Stimulated activated CD4-positive, alpha-beta T cell treated with anti-CD3 and anti-CD28 coated beads, Interleukin-4, amount 100 ng/mL, for 4 hours (primary cell): ENCODE measurements around the gene RBL1.
A peak's percentile ranks its signal among the peaks of the same experiment; 100 is the strongest.
"Not testable (repeated sequence)": the region's sequence is repeated elsewhere in the genome, so short reads cannot be mapped to it uniquely, and the experiment has no call there.

Source experiments
- DNase-seq, 2 experiments: peaks; one replicate each; pipeline ENCODE4 v3.0.0-alpha.2; 2020

Gene RBL1

DNA sequence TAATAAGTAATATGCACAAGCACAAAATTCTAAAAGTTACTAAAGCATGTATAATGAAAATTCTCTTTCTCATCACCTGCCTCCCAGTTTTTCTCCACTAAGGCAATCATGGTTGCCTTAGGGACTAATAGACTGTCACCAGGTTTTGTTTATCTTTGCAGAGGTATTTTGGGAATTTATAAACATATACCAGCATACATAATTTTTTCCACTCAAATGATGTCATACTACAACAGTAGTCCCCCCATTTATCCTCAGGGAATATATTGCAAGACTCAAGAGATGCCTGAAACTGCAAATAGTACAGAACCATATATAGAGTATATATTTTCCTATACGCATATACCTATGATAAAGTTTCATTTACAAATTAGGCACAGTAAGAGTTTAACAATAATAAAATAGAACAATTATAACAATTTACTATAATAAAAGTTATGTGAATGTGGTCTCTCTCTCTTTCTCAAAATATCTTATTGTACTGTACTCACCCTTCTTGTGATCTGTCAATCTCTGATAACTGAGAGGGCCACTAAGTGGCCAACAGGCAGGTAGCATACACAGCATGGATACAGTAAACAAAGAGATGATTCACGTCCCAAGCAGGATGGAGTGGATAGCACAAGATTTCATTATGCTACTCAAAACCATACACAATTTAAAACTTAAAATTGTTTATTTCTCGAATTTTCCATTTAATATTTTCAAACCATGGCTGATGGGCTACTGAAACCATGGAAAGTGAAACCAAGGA lies 19.7 kb downstream of the RBL1 start:
- DNase-seq, result no peak

DNA sequence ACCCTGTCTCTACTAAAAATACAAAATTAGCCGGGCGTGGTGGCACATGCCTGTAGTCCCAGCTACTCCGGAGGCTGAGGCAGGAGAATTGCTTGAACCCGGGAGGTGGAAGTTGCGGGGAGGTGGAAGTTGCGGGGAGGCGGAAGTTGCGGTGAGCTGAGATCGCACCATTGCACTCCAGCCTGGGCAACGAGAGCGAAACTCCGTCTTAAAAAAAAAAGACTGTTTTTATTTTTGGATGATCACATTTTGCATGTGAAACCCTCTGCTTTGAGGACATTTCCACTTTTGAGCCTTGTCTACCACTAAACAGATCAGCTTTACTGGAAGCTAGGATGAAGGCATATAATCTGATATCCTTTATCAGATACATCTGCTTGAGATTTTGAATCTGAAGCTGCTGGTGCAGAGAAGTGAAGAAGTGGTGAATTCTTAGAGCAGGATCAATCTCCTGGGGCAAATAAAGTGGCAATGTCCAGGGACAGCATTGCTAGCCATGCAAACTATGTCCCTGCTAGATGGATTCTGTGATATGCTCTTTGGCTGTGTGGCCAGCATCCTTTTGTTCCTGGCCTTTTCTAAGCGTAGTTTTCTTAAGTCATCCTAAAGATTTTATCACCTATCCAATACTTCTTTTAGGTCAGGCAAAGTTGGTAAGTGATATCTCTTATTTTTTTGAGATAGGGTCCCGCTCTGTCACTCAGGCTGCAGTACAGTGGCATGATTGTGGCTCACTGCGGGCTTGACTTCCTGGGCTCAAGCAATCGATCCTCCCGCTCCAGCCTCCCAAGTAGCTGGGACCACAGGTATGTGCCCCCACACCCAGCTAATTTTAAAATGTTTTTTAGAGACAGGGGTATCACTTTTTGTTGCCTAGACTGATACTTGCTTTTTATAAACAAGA lies 23.3 kb downstream of the RBL1 start:
- DNase-seq, result no peak

DNA sequence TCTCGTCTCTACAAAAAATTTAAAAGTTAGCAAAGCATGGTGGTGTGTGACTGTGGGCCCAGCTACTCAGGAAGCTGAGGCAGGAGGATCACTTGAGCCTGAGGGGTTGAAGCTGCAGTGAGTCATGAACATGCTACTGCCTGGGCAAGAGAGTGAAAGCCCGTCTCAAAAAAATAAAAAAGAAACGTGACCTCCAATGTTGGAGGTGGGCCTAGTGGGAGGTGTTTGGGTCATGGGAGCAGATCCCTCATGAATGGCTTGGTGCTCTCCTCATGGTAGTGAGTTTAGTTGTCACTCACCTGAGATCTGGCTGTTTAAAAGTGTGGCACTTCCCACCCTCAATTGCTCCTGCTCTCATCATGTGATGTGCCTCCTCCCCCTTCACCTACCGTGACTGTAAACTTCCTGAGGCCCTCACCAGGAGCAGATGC lies 24.3 kb downstream of the RBL1 start:
- peak; percentile 10 to 44 for DNase-seq

DNA sequence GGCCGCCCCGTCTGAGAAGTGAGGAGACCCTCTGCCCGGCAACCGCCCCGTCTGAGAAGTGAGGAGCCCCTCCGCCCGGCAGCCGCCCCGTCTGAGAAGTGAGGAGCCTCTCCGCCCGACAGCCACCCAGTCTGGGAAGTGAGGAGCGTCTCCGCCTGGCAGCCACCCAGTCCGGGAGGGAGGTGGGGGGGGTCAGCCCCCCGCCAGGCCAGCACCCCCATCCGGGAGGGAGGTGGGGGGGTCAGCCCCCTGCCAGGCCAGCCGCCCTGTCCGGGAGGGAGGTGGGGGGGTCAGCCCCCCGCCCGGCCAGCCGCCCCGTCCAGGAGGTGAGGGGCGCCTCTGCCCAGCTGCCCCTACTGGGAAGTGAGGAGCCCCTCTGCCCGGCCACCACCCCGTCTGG lies 26.2 kb downstream of the RBL1 start:
- DNase-seq, result not testable (repeated sequence)

DNA sequence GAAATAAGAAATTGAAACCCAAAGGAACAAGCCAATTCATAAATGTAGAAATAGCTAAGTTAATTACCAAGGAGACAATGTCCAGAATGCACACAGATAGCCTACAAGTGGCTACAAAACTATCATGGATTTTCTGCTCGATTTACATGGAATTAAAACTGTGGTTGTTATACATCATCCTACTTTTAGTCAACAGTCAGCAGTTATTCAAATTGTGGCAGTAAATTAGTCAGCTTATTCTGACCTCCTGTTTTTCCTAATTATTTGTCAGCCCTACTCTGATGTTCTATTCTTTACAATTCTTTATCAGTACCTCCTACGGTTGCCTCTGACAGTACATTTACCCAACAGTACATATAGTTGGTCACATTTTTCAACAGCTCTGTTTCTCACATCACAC lies 29.6 kb downstream of the RBL1 start:
- no peak for DNase-seq

DNA sequence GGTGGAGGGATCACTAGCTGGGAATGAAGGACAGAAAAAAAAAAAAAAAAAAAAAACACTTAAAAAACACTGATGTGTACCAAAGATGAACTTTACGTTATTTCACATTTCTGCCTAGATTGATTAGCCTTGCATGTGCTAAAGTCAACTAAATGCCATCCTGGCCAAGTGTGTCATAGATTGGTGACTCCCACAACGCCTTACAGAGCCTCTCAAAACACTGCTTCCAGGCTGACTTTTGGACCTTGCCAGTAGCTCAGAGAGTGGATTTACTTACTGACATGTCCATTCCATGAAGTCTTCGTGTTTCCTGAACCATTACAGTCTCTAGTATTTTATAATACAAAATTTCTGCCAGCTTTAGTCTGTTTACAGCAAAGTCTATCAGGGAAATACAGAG lies 40.5 kb downstream of the RBL1 start:
- DNase-seq, result no peak

DNA sequence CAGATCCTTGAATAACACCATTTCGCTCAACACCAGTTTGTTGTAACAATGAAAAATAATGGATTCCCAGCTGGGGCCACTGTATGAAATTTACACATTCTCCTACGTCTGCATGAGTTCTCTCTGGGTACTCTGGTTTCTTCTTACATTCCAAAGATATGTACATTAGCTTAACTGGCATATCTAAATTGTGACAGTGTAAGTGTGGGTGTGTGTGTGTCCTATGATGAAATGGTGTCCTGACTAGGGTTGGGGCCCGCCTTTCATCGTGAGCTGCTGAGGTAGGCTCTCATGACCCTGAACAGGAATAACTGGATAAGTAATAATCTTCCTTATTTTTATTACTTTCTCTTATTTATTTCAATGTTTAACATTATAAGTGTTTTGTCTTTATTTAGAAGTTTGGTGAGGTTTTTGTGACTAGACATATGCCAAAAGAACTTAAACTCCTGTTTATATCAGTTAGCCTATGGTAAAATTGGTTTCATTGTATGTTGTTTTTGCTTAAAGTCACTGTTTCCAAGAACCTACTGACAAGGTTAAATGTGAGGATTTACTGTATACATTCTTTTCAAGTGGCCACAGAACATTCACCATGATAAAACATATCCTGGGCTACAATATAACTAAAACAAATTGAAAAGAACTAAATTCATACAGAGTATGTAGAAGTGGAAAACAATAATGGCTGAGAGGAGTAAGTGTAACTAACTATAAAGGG lies 42.4 kb downstream of the RBL1 start:
- no peak for DNase-seq

DNA sequence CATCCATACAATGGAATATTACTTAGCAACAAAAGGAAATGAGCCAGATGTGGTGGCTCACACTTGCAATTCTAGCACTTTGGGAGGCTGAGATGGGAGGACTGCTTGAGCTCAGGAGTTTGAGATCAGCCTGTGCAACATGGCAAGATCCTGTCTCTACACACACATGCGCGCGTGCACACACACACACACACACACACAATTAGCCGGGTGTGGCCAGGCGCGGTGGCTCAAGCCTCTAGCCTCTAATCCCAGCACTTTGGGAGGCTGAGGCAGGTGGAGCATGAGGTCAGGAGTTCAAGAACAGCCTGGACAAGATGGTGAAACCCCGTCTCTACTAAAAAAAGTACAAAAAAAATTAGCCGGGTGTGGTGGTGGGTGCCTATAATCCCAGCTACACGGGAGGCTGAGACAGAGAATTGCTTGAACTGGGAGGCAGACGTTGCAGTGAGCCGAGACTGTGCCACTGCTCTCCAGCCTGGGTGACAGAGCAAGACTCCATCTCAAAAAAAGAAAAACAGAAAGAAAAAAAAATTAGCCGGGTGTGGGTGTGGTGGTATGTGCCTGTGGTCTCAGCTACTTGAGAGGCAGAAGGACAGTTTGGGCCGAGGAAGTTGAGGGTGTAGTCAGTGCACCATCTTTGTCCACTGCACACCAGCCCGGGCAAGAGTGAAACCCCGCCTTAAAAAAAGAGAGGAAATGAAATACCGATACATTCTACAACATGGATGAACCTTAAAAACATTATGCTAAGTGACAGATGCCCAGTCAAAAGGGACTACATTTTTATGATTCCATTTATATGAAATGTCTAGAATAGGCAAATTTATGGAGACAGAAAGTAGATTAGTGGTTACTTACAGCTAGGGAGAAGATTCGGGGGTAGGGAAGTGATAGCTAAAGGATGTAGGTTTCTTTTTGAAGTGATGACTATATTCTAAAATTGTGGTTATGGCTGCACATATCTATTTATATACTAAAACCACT lies 52.5 kb downstream of the RBL1 start:
- DNase-seq, result no peak

DNA sequence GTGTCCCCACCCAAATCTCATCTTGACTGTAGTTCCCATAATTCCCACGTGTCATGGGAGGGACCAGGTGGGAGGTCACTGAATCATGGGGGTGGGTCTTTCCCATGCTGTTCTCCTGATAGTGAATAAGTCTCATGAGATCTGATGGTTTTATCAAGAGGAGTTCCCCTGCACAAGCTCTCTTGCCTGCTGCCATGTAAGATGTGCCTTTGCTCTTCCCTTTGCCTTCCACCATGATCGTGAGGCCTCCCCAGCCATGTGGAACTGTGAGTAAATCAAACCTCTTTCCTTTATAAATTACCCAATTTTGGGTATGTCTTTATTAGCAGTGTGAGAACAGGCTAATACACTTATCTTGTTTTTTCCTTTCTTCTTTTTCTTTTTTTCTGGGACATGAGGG lies 56.4 kb downstream of the RBL1 start:
- DNase-seq, result not testable (repeated sequence)

DNA sequence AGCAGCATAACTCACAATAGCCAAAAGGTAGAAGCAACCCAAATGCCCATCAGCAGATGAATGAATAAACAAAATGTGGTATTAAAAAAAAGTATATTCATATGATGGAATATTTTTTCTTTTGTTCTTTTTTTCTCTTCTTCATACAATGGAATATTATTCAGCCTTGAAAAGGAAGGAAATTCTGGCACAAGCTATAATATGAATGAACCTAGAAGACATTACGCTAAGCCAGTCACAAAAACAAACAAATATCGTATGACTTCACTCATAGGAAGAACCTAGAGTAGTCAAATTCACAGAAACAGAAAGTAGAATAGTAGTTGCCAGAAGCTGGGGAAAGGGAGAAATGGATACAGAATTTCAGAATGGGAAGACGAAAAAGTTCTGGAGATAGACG lies 63.7 kb downstream of the RBL1 start:
- no peak for DNase-seq

DNA sequence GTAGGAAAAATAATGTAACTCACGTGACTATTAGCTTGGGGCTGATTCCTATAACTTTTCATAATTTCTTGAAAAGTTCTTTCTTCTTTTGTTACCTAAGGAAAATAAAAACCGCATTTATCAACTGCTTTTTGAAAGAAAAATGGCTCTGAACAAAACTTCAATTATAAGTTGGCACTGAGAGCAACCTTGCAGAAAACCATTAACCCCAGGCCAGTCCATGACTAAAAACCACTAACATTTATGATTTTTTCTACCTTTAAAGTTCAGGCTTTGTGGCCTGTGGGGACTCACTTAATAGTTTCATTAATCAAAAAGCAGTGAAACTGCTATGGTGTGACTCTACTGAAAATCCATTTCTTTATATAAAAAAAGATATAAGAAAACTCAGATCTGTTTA lies 75.2 kb downstream of the RBL1 start:
- no peak for DNase-seq

DNA sequence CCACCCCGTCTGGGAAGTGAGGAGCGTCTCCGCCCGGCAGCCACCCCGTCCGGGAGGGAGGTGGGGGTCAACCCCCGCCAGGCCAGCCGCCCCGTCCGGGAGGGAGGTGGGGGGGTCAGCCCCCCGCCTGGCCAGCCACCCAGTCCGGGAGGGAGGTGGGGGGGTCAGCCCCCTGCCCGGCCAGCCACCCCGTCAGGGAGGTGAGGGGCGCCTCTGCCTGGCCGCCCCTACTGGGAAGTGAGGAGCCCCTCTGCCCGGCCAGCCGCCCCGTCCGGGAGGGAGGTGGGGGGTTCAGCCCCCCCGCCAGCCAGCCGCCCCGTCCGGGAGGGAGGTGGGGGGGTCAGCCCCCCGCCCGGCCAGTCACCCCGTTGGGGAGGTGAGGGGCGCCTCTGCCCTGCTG lies 83.2 kb downstream of the RBL1 start:
- not testable (repeated sequence) for DNase-seq

DNA sequence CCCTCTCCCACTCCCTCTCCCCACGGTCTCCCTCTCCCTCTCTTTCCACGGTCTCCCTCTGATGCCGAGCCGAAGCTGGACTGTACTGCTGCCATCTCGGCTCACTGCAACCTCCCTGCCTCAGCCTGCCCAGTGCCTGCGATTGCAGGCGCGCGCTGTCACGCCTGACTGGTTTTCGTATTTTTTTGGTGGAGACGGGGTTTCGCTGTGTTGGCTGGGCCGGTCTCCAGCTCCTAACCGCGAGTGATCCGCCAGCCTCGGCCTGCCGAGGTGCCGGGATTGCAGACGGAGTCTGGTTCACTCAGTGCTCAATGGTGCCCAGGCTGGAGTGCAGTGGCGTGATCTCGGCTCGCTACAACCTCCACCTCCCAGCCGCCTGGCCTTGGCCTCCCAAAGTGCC lies 83.9 kb downstream of the RBL1 start:
- DNase-seq, result not testable (repeated sequence)

DNA sequence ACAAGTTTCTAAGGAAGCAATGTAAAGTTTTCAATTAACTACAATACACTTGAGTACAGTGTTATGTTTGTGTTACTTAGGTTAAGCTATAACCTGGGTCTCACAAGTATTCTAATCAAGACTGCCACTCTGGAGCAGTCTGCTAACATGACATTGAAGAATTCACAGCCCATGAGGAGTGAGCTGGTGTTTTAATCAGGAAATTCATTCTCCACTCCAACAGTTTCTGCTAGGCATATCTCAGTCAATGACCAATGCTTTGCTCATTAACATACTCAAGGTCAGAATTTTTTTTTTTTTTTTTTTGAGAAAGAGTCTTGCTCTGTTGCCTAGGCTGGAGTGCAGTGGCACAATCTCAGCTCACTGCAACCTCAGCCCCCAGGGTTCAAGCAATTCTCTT lies 84.7 kb downstream of the RBL1 start:
- no peak for DNase-seq

DNA sequence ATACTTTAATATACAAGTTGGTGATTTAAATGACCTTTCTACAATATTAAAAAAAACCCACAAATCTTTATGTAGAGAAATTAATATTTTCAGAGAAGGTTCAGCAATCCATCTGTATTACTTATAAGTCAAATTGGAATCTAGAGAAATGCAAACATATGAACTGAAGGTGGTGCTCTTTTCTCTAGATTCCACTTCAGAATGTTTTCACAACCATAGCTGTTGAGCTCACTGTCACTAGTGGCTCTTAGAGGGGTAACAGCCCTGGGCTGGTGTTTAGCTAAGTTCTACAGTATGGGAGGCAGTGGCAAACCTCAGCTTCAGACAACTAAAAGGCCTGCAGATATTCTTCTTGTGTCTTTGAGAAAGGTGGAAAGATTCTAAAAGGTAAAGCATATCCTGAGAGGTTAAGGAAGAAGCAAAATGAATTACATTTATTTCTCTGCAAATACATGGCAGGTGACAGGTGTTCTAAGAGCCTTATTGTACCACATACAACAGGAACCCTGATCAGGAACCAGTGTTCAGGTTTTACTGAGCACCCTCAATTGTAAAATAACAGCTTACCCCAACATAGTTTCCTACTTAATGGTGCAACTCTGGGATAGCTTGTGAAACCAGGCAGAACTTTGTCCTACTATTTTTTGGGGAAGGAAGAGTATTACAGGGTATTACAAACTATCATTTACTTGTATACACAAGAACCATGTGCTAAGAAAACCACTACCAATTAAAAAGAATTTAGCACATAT lies 87.7 kb downstream of the RBL1 start:
- DNase-seq, result no peak

DNA sequence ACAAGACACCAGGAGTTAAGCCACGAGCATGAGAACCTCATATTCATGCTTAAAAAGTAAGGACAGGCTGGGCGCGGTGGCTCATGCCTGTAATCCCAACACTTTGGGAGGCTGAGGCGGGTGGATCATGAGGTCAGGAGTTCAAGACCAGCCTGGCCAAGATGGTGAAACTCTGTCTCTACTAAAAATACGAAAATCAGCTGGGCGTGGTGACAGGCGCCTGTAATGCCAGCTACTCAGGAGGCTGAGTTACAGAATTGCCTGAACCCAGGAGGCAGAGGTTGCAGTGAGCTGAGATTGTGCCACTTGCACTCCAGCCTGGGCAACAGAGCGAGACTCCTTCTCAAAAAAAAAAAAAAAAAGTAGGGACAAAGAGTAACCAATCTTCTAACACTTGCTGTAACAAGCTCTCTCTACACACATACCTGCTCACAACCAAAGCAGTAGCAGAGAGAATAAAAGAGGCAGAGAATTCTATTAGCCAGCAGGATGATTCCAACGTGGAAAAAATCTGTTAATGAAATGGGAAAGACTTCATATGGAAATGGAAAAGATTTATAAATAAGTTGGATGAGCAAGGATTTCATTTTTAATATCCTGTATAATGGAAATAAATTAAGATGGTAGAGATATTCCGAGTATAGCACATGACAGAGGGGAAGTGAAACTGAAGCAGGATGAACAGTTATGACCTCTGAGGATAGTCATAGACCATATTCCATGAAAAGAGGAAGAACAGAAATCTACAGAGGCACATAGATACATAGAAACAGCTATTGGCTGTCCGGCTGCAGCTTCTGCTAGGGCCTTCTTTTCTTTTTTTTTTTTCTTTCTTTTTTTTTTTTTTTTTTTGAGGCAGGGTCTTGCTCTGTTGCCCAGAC lies 90.5 kb downstream of the RBL1 start:
- not testable (repeated sequence) for DNase-seq

DNA sequence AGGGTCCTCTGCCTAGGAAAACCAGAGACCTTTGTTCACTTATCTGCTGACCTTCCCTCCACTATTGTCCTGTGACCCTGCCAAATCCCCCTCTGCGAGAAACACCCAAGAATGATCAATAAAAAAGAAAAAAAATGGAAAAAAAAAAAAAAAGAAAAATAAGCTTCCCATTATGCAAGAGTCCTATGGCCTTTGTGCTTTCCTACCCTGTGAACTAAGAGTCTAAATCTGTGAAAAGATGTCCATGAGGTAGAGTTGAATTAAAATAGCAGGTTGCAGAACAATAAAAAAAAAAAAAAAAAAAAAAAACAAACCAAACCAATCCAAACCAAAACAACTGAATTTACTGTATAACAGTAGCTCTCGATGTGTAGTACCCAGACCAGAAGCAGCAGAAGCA lies 94.2 kb downstream of the RBL1 start:
- not testable (repeated sequence) for DNase-seq

DNA sequence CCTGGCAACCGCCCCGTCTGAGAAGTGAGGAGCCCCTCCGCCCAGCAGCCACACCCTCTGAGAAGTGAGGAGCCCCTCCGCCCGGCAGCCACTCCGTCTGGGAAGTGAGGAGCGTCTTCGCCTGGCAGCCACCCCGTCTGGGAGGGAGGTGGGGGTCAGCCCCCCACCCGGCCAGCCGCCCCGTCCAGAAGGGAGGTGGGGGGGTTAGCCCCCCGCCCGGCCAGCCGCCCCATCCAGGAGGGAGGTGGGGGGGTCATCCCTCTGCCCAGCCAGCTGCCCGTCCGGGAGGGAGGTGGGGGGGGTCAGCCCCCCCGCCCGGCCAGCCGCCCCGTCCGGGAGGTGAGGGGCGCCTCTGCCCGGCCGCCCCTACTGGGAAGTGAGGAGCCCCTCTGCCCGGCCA lies 95.6 kb downstream of the RBL1 start:
- not testable (repeated sequence) for DNase-seq

DNA sequence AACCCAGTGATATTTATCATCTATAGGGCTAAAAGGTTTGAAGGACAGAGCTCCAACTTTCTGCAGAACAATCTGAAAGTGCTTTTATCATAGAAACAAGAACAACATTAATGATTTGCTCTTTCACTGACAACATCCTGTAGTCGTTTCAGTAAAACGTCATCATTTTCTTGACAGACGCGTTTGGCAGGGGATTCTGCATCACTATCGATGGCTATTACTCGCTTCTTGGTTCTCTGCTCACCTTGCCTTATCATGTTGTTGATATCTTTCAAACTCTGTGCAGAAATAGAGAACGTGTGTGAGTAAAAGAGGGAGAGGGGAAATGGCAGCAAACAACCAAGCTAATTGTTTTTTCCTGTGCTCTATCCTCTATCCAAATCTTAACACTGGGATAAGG lies 97.1 kb downstream of the RBL1 start:
- DNase-seq, result no peak

DNA sequence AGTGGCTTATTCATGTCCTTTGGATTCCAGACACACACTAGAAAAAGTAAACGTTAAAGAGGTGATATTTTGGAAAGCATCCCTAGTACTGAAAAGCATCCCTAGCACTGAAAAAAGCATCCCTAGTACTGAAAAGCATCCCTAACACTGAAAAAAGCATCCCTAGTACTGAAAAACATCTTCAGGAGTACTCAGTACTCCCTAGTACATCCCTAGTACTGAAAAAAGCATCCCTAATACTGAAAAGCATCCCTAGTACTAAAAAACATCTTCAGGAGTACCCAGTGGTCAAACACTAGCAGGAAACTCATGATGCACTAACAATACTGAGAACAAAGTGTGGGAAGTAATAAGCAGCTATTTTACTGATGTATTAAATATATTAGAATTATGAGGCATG lies 98.7 kb downstream of the RBL1 start:
- no peak for DNase-seq
